ENCODE results near the gene MMP24OS.
A peak's percentile ranks its signal among the peaks of the same experiment; 100 is the strongest.
"Not testable (repeated sequence)": the region's sequence is repeated elsewhere in the genome, so short reads cannot be mapped to it uniquely, and the experiment has no call there.

The MMP24OS gene

DNA sequence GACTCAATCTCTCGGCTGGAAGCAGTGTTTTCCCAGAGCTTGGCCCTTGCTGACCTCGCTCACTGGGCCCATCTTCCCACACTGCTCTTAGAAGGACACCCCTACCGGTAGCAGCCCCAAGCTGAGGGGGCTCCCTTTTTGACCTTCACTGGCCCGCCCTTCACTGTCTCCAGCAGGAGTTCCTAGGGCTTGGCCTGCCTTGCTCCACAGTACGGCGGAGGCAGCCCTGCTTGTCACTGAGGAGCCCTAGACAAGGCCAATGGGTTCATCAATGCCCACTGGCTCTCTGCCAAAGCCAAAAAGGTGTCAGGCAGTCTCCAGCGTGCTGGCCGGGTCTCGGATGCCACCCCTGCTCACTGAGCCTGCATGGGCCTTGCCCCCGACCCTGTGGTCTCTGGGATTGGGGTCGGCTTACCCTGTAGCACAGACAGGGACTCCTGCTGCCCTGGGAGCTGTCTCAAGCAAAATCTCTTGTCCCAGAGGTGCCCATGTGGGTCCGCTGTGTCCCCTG, 2.1 kb downstream of the MMP24OS start:
- DNase-seq (ENCODE audit: low spot score): no peak

DNA sequence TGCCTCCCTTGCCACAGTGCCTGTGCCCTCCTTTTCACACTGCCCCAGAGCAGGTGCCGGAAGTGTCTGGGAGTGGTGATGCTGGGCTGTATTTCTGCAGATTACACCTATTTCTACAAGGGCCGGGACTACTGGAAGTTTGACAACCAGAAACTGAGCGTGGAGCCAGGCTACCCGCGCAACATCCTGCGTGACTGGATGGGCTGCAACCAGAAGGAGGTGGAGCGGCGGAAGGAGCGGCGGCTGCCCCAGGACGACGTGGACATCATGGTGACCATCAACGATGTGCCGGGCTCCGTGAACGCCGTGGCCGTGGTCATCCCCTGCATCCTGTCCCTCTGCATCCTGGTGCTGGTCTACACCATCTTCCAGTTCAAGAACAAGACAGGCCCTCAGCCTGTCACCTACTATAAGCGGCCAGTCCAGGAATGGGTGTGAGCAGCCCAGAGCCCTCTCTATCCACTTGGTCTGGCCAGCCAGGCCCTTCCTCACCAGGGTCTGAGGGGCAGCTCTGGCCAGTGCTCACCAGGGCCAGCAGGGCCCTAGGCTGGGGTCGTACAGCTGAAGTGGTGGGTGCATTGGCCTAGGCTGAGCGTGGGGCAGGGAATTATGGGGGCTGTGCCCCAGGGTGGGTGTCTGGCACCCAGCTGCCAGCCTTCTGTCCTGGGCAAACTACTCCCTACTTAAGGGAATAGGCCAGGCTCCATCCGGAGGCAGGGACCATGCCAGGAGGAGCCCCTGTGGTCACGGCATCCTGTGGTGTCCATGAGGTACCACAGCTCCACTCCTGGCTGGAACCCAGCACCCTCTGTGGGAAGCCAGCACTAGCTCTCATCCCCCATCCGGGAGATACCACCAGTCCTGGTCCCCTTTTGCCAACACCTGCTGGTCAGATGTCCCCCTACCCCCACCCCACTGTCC, 3.5 kb downstream of the MMP24OS start:
- no peak for DNase-seq (ENCODE audit: low spot score)

DNA sequence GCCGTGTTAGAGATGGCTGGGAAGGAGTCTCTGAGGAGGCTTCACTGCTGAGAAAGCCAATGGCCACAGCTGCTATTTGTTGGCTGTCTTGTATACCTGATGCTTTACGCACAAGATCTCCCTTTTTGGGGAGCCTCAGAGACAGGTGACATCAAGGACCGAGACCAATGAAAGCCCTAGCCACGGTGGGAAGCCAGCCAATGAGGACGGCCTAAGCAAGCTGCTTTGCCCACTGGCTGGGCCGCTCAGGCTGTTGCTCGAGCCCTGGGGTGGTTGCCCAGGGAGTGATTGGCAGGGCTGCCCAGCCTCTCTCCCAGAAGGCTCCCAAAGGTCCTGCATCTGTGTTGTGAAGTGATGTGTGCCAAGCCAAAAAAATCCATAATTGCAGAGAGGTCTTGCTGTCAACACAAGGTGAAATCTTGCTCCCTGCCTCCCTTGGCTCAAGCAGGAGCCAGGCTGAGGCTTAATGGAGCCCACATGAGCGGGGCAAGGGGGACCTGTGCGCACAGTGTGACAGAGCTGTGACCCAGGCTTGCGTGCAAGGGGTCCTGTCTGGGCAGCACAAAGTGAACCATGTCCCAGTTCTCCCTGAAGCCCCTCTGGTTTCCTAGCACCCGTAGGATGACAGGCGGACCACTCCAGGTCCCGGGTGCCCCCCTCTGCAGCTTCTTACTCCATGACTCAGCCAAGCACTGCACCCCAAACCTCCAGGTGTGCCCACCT, 4.3 kb downstream of the MMP24OS start:
- no peak for DNase-seq (ENCODE audit: low spot score)

DNA sequence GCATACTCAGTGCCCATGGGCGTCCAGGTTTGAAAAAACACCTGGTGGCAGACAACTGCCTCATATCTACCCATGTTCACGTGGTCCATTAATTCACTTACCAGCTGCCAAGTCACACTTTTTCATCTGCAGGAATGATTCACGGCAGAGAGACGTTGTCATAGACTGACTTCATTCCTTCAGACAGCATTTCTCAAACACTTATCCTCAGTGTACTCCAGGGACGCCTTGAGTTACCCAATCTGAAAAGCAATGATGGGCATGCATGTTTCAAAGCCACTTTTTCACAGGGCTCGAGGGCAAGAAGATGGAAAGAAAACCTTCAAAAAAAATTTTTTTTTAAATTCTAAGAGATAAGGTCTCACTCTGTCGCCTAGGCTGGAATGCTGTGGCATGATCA, 6.0 kb downstream of the MMP24OS start:
- no peak for DNase-seq (ENCODE audit: low spot score)

DNA sequence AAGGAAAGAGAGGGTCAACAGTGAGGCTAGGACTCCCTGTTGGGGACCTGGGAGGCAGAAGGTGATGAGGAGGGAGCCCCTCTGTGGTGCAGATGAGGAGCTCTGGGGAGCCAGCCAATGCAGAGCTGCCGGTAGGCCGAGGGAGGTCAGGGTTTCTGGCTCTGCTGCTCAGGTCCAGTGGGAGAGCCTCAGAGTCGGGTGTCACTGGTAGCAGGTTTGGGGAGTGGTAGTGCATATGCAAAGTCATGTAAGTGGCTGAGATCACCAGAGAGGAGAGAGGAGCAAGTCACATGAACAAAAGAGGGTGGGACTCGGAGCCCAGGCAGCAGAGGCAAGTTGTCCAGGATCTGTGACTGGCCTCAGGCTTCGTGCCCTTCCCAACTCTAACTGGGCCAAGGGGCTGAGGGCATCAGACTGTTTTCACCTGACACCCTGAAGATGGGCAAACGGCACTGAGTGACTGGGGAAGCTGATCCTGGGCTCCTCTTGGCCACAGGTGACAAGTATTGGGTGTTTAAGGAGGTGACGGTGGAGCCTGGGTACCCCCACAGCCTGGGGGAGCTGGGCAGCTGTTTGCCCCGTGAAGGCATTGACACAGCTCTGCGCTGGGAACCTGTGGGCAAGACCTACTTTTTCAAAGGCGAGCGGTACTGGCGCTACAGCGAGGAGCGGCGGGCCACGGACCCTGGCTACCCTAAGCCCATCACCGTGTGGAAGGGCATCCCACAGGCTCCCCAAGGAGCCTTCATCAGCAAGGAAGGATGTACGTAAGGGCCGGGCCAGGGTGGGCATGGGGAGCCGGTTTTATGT, 6.6 kb downstream of the MMP24OS start:
- no peak for DNase-seq (ENCODE audit: low spot score)

DNA sequence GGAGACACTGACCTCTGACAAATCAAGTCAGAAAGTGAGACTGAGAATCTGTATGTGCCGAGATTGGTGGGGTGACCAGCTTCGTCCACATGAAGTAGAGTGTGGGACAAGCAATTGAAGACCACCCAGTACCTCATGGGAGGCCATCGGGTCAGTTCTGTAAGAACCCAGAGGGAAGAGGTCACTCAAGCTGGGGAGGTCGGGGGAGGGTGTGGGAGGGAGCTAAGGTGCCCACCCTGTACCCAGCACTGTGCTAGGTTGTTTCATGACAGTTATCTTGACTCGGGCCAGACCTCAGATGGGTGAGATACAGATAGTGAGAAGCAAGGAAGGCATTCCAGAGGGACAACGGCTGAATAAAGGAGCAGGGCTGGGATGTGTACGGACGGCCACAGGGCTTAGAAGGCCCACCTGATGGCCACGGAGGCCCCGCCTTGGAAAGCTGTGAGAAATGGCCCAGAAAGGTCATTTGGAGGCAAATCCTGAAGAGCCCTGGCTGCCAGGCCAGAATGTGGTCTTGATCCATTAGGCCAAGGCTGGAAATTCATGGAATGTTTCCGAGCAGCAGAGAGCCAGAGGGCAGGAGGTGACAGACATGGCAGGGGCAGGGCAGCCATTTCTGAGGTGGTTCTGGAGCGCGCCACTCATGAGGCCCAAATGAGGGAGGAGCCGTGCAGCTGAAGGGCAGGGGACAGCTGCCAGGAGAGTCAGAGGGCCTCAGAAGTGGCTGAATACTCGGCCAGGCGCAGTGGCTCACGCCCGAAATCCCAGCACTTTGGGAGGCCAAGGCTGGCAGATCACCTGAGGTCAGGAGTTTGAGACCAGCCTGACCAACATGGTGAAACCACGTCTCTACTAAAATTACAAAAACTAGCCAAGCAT, 7.7 kb downstream of the MMP24OS start:
- DNase-seq (ENCODE audit: low spot score): no peak

DNA sequence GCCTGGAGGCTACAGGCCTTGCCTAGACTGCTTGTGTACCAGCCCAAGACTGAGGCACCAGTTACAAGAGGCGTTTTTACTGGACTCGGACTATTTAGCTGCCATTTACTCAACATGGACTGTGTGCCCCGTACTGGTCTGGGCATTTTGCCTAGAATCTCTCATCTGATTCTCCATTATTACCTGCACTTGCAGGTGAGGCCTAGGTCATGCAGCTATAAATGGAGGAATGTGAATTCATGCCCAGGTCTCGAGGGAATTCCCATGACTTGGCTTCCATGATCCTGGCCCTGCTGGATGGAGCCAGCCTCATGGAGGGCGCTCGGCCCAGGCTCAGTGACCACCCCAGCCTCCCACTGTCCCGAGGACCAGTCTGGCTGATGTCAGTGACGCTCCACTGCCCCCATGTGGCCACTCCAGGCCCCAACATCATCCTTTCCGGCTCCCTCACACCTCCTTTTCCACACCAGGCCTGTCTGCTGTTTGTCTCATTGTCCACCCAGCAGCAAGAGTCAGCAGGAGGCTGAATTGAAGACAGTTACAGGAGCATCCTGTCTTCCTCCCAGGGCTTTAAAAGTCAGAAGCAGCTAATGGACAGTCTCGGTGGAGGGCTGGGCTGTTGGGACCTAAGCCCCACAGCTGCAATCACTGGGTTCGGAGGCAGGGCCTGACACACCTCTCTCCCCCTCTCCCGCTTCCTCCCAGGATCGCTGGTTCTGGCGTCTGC, 8.7 kb downstream of the MMP24OS start:
- DNase-seq (ENCODE audit: low spot score): peak; percentile 68

DNA sequence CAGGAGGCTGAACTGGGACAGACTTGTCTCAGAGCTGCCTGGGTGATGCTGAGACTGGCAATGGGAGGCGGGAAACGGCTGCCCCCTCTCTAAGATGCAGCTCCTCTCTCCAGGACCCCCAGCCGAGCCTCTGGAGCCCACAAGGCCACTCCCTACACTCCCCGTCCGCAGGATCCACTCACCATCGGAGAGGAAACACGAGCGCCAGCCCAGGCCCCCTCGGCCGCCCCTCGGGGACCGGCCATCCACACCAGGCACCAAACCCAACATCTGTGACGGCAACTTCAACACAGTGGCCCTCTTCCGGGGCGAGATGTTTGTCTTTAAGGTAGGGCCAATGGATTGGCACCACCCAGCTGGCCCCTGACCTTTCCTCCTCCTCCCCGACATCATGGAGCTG, 10.8 kb downstream of the MMP24OS start:
- DNase-seq (ENCODE audit: low spot score): no peak

DNA sequence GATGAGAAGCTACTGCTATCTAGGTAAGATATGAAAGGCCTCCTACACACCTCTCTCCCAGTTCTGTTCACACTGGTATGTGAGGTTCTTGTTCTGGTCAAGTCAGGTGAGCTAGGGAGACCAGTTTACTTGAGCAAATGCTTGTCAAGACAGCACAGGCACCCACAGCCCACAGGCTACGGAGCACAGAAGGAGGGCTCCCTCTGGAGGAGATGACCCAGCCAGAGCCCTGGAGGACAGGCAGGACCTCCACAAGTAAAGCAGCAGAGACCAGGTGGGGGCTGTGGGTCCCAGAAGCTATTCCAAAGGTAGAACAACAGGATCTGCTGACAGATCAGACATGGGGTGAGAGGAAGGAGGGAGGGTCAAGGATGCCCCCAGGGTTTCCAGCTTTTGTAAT, 13.2 kb downstream of the MMP24OS start:
- no peak for DNase-seq (ENCODE audit: low spot score)

DNA sequence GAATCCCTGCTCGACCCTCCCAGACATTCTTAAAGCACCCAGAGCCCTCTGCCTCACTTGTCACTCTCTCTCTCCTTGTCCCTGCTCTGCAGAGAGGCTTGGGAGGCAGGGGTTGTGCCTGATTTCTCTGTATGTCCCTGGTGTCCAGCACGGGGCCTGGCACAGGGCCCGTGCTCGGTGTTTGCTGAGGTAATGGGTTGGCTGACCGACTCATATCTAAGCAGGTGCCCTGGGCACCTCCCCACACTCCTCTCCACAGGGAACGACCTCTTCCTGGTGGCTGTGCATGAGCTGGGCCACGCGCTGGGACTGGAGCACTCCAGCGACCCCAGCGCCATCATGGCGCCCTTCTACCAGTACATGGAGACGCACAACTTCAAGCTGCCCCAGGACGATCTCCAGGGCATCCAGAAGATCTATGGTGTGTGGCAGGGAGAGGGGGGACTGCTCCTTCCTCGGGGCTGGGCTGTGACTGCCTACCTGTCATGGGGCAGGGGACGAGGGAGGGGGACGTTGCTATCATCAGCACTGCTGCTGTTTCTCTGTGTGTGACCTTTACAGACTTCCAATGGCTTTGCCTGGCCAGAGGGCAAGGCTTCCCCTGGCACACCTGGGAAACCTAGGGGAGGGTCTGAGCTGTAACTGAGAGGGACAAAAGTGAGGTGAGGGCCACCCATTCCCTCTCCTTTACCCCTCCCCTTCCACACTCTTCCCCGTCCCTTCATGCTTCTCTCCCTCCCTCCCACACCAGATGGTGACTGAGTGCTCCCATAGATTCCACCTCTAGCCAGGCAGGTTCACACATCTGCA, 14.2 kb downstream of the MMP24OS start:
- DNase-seq (ENCODE audit: low spot score): no peak

DNA sequence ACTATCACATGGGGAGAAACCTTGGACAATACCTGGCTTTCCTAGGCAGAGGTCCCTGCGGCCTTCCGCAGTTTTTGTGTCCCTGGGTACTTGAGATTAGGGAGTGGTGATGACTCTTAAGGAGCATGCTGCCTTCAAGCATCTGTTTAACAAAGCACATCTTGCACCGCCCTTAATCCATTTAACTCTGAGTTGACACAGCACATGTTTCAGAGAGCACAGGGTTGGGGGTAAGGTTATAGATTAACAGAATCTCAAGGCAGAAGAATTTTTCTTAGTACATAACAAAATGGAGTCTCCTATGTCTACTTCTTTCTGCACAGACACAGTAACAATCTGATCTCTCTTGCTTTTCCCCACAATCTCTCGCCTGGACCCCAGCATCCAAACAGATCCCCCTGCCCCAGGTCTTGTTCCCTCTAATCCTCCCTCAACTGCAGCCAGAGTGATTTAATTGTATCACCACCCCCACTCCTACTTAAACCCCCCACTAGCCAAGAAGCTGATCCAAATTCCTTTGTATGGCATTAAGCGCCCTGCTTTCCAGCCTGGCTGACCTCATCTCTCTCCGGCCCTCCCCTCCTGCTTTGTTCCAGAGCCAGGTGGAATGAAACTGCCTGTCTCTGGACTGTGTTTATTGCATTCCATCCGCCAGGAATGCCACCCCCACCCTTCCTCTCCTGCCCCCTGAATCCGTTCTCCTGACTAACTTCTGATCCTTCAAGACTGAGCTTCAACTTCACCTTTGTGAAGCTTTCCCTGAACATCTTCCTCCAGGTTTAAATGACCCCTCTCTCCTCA, 15.0 kb downstream of the MMP24OS start:
- DNase-seq (ENCODE audit: low spot score): not testable (repeated sequence)

DNA sequence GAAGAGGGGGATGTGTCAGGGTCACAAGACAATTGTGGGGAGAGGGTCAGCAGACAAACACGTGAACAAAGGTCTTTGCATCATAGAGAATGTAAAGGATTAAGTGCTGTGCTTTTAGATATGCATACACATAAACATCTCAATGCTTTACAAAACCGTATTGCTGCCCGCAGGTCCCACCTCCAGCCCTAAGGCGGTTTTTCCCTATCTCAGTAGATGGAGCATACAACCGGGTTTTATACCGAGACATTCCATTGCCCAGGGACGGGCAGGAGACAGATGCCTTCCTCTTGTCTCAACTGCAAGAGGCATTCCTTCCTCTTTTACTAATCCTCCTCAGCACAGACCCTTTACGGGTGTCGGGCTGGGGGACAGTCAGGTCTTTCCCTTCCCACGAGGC, 15.6 kb downstream of the MMP24OS start:
- not testable (repeated sequence) for DNase-seq (ENCODE audit: low spot score)

DNA sequence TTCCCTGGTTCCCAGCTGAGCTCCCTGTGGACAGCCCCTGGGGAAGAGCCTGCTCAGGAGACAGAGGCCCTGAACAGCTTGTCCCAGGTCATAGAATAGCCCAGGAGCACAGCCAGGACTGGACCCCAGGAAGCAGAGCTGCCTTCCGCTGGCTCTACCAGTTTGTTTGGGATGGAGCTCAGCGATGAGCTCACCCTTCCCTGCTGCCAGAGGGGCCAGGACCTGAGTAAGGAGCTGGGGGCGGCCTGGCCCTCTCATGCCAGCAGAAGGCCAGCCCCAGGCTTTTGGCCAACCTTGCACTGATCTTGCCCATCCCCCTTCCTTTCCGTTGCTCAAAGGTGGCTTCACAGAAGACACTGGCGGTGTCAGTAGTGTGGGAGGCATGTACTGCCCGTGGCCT, 17.5 kb downstream of the MMP24OS start:
- DNase-seq (ENCODE audit: low spot score): no peak

DNA sequence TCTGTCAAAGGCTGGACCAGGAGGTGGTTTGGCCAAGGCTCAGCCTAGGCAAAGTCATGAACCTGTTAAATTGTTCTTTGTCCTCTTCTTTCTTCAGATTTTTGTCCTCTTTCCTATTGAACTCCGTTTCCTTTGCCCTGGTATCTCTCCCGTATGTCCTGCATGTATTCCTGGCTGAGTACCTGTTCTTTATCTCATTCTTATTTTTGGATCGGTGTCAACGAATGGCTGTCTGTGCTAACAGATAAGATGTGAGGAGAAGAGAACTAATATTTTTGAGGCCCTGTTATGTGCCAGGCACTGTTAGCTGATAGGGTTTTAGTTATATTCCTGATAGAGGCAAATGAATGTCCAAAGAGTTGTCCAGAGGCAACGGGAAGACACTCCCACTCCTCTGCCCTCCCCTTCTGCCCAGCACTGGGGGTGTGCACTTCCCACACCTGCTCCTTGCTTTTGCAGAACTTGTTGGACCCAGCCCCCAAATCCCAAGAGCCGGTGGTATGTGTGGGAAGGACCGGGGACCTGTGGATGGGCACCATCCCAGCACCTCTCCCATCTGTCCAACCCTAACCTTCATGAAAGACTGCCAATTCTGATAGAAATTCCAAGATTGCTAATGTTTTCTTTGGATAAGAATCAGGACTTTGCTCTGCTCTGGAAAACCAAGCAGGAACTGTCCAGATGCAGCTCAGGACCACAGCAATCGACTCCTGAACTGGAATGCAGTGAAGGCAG, 20.6 kb downstream of the MMP24OS start:
- no peak for DNase-seq (ENCODE audit: low spot score)

DNA sequence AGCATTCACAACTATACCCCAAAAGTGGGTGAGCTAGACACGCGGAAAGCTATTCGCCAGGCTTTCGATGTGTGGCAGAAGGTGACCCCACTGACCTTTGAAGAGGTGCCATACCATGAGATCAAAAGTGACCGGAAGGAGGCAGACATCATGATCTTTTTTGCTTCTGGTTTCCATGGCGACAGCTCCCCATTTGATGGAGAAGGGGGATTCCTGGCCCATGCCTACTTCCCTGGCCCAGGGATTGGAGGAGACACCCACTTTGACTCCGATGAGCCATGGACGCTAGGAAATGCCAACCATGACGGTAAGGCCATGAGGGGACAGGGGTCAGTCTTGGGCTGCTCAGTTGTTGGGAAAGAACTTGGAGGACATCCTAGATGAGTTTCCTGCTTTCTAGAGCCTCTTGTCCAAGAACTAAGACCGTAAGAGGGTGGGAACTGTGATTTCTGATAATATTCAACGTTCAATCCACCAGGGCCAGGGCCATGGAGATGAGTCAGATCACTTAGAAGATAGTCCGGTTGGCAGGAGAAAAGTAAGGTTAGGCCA, 23.4 kb downstream of the MMP24OS start:
- no peak for DNase-seq (ENCODE audit: low spot score)

DNA sequence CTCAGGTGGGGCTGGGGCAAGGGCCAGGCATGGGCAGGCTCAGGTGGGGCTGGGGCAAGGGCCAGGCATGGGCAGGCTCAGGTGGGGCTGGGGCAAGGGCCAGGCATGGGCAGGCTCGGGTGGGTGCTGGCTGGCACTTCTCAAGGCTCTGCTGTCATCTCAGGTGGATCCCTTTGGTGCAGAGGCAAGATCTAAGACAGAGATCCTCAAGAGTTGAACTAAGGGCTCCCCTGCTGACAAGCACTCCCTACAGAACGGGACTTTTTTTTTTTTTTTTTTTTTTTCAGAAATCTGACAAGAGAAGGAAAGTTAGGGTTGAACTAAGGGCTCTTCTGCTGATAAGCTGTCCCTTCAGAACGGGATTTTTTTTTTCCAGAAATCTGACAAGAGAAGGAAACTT, 24.9 kb downstream of the MMP24OS start:
- no peak for DNase-seq (ENCODE audit: low spot score)

DNA sequence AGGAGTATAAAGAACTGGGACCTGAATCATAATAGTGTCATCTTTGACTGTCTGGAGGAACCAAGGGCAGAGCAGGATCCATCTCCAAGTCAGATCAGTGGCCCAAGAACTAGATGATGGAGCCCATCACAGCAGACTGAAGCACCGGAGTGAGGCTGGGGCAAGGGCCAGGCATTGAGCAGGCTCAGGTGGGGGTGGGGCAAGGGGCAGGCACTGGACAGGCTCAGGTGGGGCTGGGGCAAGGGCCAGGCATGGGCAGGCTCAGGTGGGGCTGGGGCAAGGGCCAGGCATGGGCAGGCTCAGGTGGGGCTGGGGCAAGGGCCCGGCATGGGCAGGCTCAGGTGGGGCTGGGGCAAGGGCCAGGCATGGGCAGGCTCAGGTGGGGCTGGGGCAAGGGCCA, 25.3 kb downstream of the MMP24OS start:
- DNase-seq (ENCODE audit: low spot score): not testable (repeated sequence)

DNA sequence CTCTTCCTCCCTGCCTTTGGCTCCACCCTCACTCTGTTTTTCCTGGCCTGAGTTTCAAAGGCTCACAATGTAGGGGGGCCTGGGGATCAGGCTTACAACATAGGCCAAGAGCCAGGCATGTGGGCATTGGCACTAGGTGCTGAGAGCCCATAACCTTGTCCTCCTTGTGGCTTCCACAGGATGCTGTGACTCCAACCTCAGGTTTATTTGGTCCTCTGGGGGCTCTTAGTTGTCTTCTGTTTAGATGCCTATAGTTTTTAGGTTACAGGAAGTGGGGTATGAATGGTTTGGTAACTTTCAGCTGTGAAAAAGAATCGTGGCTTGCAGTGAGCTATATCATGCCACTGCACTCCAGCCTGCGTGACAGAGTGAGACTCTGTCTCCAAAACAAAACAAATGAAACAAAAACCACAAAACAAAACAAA, 25.9 kb downstream of the MMP24OS start:
- no peak for DNase-seq (ENCODE audit: low spot score)

All from left forelimb (tissue), 1 donor.